ENCODE data around the gene MYH9.
"Not testable (repeated sequence)": the region's sequence is repeated elsewhere in the genome, so short reads cannot be mapped to it uniquely, and the experiment has no call there.

- TF ChIP-seq CTCF (conservative IDR thresholded peaks at IDR 0.05; ENCODE audit: low read depth in 2 of 2); CREB1 (CRISPR knock-in tag; IDR thresholded peaks at IDR 0.05; ENCODE audit: low read depth): not testable (repeated sequence)
Observed at GRCh38 chr22:36424466-36424865, 36.7 kb upstream of the MYH9 start.
